Keratinocyte (primary cell): ENCODE data around the gene TBCD. TPM values are rescaled to one million over a fixed set of nuclear protein-coding genes. Genes with fewer than 3 reads are reported as not detected.

Experiments
- DNase-seq: peaks from one replicate; pipeline ENCODE4 v3.0.0-alpha.2; 2011; ENCODE audit warnings: low read depth, missing footprints, low spot score
- FAIRE-seq: peaks from 2 replicates; lab custom pipeline; 2011; peaks lifted over from hg19 to GRCh38; lab: Jason Lieb, UNC
- H2AFZ ChIP-seq: 2 replicates; pipeline ENCODE4 v1.6.0; 2012; ENCODE audit warnings: low read length, control low read depth, inconsistent platforms; ENCODE audit not compliant: control insufficient read depth
- H3K27ac ChIP-seq: 2 replicates; pipeline ENCODE4 v1.5.1; 2011; ENCODE audit warnings: low read length; ENCODE audit not compliant: control insufficient read depth, insufficient read depth
- H3K27me3 ChIP-seq: 3 replicates; pipeline ENCODE4 v1.6.0; 2011; ENCODE audit warnings: low read length; ENCODE audit not compliant: control insufficient read depth, insufficient read depth; ENCODE audit errors: extremely low read depth
- H3K36me3 ChIP-seq, 2 experiments: 2 replicates in 1 of 2; 3 replicates in 1 of 2; pipeline ENCODE4 v1.5.1; 2011; ENCODE audit warnings: low read length in 2 of 2, mild to moderate bottlenecking in 1 of 2; ENCODE audit not compliant: control insufficient read depth in 2 of 2, insufficient read depth in 2 of 2; ENCODE audit errors: extremely low read depth in 1 of 2
- H3K4me1 ChIP-seq: 3 replicates; pipeline ENCODE4 v1.5.1; 2011; ENCODE audit warnings: low read length; ENCODE audit not compliant: control insufficient read depth, insufficient read depth; ENCODE audit errors: extremely low read depth
- H3K4me2 ChIP-seq: 3 replicates; pipeline ENCODE4 v1.6.0; 2011; ENCODE audit warnings: low read depth, low read length; ENCODE audit not compliant: control insufficient read depth, insufficient read depth; ENCODE audit errors: extremely low read depth
- H3K4me3 ChIP-seq, 3 experiments: fragments of 200-600 bp in 1 of 3; sonication (generic) in 1 of 3; 2 replicates in 2 of 3; 3 replicates in 1 of 3; pipeline ENCODE4 v1.5.1; 2011 to 2016; ENCODE audit warnings: low read length in 3 of 3, mild to moderate bottlenecking in 3 of 3, control low read depth in 2 of 3, inconsistent platforms in 1 of 3, low read depth in 1 of 3, mixed read lengths in 1 of 3, mixed run types in 1 of 3, moderate library complexity in 1 of 3; ENCODE audit not compliant: control insufficient read depth in 2 of 3, insufficient read depth in 2 of 3; ENCODE audit errors: extremely low read depth in 1 of 3
- H3K79me2 ChIP-seq: 2 replicates; pipeline ENCODE4 v1.6.0; 2012; ENCODE audit warnings: low read length; ENCODE audit not compliant: control insufficient read depth, insufficient read depth
- H3K9ac ChIP-seq: 3 replicates; pipeline ENCODE4 v1.6.0; 2011; ENCODE audit warnings: low read length; ENCODE audit not compliant: control insufficient read depth, insufficient read depth; ENCODE audit errors: extremely low read depth
- H3K9me1 ChIP-seq: 3 replicates; pipeline ENCODE4 v1.6.0; 2011; ENCODE audit warnings: low read length; ENCODE audit not compliant: control insufficient read depth, insufficient read depth; ENCODE audit errors: extremely low read depth
- H3K9me3 ChIP-seq: 2 replicates; pipeline ENCODE4 v1.5.1; 2012; ENCODE audit warnings: low read depth, low read length; ENCODE audit not compliant: control insufficient read depth
- H4K20me1 ChIP-seq: 3 replicates; pipeline ENCODE4 v1.6.0; 2011; ENCODE audit warnings: low read length; ENCODE audit not compliant: control insufficient read depth, insufficient read depth; ENCODE audit errors: extremely low read depth
- EZH2 ChIP-seq: IDR thresholded peaks from one replicate; pipeline ENCODE4 v1.6.1; 2012; ENCODE audit warnings: inconsistent platforms, mild to moderate bottlenecking, low read length, moderate library complexity
- dilution Hi-C: fragments of 300-500 bp; cut with MboI; formaldehyde crosslinking; loops from one replicate; pipeline ENCODE4 v1.7.0; 2020; ENCODE audit warnings: low sequenced_read_pairs; ENCODE audit not compliant: extremely low pct_ligation_motif_present
- polyA plus RNA-seq, 5 experiments: library from polyadenylated mRNA; depleted of rRNA in 3 of 5; stranded (reverse) in 3 of 5; stranded (forward) in 1 of 5; unstranded in 1 of 5; fragments of >200 nt; gene quantifications; 1 replicate in 1 of 5; 2 replicates in 3 of 5; 3 replicates in 1 of 5; pipeline versions ENCODE4 v1.2.1 to v1.2.3, GENCODE V29; 2011 to 2012; ENCODE audit warnings: missing spikeins in 2 of 5, low read depth in 1 of 5, low replicate concordance in 1 of 5
- TF ChIP-seq, protein P1 (sequence below), 3 experiments: IDR thresholded peaks in 1 of 3; conservative IDR thresholded peaks in 1 of 3; optimal IDR thresholded peaks in 1 of 3; 2 replicates in 2 of 3; 3 replicates in 1 of 3; pipeline versions ENCODE3 to v1.5.1; 2011; ENCODE audit warnings: low read length in 3 of 3, mild to moderate bottlenecking in 3 of 3, moderate library complexity in 2 of 3, control low read depth in 1 of 3, inconsistent platforms in 1 of 3; ENCODE audit not compliant: insufficient read depth in 2 of 3; ENCODE audit errors: extremely low read depth in 1 of 3

TBCD gene
- polyA plus RNA-seq, 1 donor (not counting 4 experiments of a cell fraction or from before 2014, with no cell fraction given), result 36.2 TPM

DNA sequence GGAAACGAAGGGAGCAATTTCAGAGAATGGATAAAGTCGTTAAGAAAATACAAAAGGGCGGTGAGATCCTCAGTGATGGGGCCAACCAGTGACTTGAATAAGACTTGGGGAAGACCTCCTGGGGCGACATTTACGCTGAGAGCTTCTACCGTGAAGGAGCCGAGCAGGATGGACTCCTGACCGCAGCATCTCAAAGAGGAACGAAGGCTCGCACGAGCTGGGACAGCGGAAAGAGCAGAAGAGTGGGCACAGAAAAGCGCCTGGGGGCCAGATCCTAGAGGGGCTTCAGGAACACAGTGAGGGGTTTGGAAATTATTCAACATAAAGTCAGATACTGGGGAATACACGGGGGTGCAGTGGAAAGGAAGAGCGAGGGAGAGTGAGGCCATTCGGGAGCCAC, 70.4 kb downstream of the TBCD start:
- Histone ChIP-seq H3K27ac (no peak overlapping the region), H4K20me1 (peaks cover 3% of the 10 kb centered on the region), H3K9ac (no peak overlapping the region), H3K79me2 (peaks cover 11% of the 10 kb centered on the region), H3K27me3 (no peaks in the 10 kb centered on the region), H3K4me3 (no peak overlapping the region), H3K9me3 (no peaks in the 10 kb centered on the region), H3K9me1 (no peaks in the 10 kb centered on the region), H3K4me1 (no peaks in the 10 kb centered on the region), H3K36me3 (peaks cover 2 to 16% of the 10 kb centered on the region in 2 experiments), H3K4me2 (no peak overlapping the region), H2AFZ (no peak overlapping the region)
- TF ChIP-seq, protein P1, sequence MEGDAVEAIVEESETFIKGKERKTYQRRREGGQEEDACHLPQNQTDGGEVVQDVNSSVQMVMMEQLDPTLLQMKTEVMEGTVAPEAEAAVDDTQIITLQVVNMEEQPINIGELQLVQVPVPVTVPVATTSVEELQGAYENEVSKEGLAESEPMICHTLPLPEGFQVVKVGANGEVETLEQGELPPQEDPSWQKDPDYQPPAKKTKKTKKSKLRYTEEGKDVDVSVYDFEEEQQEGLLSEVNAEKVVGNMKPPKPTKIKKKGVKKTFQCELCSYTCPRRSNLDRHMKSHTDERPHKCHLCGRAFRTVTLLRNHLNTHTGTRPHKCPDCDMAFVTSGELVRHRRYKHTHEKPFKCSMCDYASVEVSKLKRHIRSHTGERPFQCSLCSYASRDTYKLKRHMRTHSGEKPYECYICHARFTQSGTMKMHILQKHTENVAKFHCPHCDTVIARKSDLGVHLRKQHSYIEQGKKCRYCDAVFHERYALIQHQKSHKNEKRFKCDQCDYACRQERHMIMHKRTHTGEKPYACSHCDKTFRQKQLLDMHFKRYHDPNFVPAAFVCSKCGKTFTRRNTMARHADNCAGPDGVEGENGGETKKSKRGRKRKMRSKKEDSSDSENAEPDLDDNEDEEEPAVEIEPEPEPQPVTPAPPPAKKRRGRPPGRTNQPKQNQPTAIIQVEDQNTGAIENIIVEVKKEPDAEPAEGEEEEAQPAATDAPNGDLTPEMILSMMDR (optimal IDR thresholded peaks at IDR 0.05 in 1 of 3, IDR thresholded peaks at IDR 0.05 in 1 of 3, conservative IDR thresholded peaks at IDR 0.05 in 1 of 3; ENCODE audit: extremely low read depth in 1 of 3, insufficient read depth in 2 of 3, low read length in 3 of 3), result no peak
- no peak for TF ChIP-seq EZH2
- dilution Hi-C loops, result no loop called here
- FAIRE-seq (no peak), DNase-seq (no peak)

DNA sequence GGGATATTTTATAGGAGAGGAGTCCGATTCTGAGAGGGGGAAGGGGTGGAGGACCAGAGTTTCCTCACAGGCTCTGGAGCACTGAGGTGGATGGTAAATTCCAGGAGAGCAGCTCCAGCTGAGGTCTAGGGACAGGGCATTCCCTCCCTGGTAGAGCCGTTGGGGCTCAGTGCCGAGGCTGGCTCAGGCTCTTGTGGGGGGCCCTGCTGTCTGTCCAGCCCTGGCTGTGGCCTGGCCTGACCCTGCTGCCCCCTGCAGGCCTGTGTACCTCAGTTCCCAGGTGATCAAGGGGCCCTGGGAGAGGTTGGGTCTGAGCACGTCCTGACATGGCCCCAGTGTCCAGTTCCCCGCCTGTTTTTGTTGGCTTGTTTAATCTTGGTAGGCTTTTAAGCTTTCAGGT, 71.1 kb downstream of the TBCD start:
- Histone ChIP-seq H3K27me3 (no peaks in the 10 kb centered on the region), H3K9me1 (no peaks in the 10 kb centered on the region), H3K9me3 (no peaks in the 10 kb centered on the region), H3K4me1 (no peaks in the 10 kb centered on the region), H3K9ac (no peak overlapping the region), H3K4me3 (no peak overlapping the region), H2AFZ (no peak overlapping the region), H4K20me1 (peaks cover 6% of the 10 kb centered on the region), H3K36me3 (peaks cover 6 to 20% of the 10 kb centered on the region in 2 experiments), H3K79me2 (peaks cover 14% of the 10 kb centered on the region), H3K4me2 (no peak overlapping the region), H3K27ac (no peak overlapping the region)
- DNase-seq, result no peak
- dilution Hi-C loops, result no loop called here
- no peak for FAIRE-seq
- TF ChIP-seq, protein P1 (optimal IDR thresholded peaks at IDR 0.05 in 1 of 3, IDR thresholded peaks at IDR 0.05 in 1 of 3, conservative IDR thresholded peaks at IDR 0.05 in 1 of 3; ENCODE audit: extremely low read depth in 1 of 3, insufficient read depth in 2 of 3, low read length in 3 of 3), result peak in 2 of 3 experiments; percentile 14 to 39
- TF ChIP-seq EZH2, result no peak
